ENCODE results near the gene GRHL1.

GRCh38 chr2:10009271-10009810, 57.8 kb downstream of the GRHL1 start:
- TF ChIP-seq, protein P1, sequence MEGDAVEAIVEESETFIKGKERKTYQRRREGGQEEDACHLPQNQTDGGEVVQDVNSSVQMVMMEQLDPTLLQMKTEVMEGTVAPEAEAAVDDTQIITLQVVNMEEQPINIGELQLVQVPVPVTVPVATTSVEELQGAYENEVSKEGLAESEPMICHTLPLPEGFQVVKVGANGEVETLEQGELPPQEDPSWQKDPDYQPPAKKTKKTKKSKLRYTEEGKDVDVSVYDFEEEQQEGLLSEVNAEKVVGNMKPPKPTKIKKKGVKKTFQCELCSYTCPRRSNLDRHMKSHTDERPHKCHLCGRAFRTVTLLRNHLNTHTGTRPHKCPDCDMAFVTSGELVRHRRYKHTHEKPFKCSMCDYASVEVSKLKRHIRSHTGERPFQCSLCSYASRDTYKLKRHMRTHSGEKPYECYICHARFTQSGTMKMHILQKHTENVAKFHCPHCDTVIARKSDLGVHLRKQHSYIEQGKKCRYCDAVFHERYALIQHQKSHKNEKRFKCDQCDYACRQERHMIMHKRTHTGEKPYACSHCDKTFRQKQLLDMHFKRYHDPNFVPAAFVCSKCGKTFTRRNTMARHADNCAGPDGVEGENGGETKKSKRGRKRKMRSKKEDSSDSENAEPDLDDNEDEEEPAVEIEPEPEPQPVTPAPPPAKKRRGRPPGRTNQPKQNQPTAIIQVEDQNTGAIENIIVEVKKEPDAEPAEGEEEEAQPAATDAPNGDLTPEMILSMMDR (conservative IDR thresholded peaks at IDR 0.05 in 1 of 2, IDR thresholded peaks at IDR 0.05 in 1 of 2; ENCODE audit: extremely low read depth in 1 of 2, insufficient read depth in 1 of 2, low read depth in 1 of 2, low read length in 2 of 2) = no peak
- no peak for TF ChIP-seq EZH2 (IDR thresholded peaks at IDR 0.05; ENCODE audit: borderline replicate concordance, low read length)

All from mammary epithelial cell (primary cell).